ENCODE data around the gene DMD.

Gene DMD

DNA sequence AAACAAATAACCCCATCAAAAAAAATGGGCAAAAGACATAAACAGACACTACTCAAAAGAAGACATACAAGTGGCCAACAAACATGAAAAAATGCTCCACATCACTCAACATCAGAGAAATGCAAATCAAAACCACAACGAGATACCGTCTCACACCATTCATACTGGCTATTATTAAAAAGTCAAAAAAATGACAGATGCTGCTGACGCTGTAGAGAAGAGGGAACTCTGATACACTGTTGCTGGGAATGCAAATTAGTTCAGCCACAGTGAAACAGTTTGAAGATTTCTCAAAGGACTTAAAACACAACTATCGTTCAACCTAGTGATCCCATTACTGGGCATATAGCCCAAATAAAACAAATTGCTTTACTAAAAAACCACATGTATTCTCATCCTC is 1468.3 kb downstream of the DMD start:
- Histone ChIP-seq H2AFZ (ENCODE audit: low read depth, low read length) (no peak overlapping the region), H3K27me3 (ENCODE audit: insufficient read depth, low read length) (no peaks in the 10 kb centered on the region), H3K4me1 (ENCODE audit: insufficient read depth, low read length) (no peaks in the 10 kb centered on the region), H3K9me3 (ENCODE audit: low read length) (no peaks in the 10 kb centered on the region), H3K36me3 (ENCODE audit: insufficient read depth, low read length) (no peaks in the 10 kb centered on the region), H3K4me3 (ENCODE audit: low read length) (no peak overlapping the region)

DNA sequence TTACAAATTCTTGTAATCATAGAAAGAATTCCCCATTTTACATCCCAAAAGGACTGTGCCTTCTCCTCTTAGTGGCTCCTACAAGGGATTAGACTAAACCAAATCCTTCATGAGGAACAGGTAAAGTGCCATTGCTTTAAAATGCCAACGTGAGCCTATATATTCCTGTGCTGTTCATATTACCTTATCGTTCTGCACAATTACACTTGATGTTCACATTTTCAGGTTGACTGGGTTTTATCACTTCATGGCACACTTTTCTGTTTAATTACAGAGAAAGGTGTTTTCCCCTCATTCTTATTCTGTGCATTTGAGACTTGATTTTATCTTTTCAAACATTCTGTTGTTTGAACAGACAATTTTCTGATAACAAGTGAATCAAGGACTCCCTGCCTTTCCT is 1493.9 kb downstream of the DMD start:
- no peaks in the 10 kb centered on the region for H3K9me3 ChIP-seq (ENCODE audit: low read length)
- H3K36me3 ChIP-seq (ENCODE audit: insufficient read depth, low read length) = no peaks in the 10 kb centered on the region
- no peak overlapping the region for H2AFZ ChIP-seq (ENCODE audit: low read depth, low read length)
- H3K4me1 ChIP-seq (ENCODE audit: insufficient read depth, low read length) = peaks cover 10% of the 10 kb centered on the region
- no peaks in the 10 kb centered on the region for H3K27me3 ChIP-seq (ENCODE audit: insufficient read depth, low read length)
- H3K4me3 ChIP-seq (ENCODE audit: low read length) = no peak overlapping the region

DNA sequence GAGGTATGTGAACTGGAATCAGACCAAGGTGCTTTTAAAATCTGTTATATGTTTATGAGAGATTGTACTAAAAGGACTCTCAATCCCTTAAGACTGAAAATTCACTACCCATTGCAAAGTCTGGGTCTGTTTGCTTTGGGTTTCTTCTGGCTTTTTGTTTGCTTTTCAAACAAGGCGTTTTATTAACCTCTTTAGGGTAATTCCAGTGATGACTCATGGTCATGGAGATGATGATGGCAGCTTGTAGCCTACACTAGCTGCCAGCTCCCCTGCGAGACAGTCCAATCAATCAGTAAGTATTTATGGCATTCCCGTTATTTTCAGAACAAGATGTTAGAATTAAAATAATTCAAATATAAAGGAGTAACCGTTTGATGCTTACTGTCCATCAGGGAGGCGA is 1495.7 kb downstream of the DMD start:
- no peaks in the 10 kb centered on the region for H3K9me3 ChIP-seq (ENCODE audit: low read length)
- no peak overlapping the region for H2AFZ ChIP-seq (ENCODE audit: low read depth, low read length)
- no peaks in the 10 kb centered on the region for H3K27me3 ChIP-seq (ENCODE audit: insufficient read depth, low read length)
- H3K4me3 ChIP-seq (ENCODE audit: low read length) = no peak overlapping the region
- no peaks in the 10 kb centered on the region for H3K36me3 ChIP-seq (ENCODE audit: insufficient read depth, low read length)
- H3K4me1 ChIP-seq (ENCODE audit: insufficient read depth, low read length) = peaks cover 10% of the 10 kb centered on the region

DNA sequence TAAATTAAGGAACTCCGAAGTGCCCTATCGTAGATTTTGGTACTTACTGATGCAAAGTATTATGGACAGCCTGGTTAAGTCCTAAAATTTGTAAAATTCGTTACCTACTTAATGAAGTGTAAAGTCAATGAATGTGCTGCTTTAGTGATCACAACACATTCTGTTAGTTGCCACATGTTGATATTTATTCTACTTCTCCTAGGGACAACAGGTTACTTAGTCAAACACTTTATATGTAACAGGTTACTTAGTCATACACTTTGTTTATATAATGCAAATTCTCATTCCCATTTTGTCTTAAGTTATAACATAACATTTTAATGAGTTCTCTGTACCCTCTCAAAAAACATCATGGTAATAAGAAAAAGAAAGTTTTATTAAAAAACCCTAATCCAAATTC is 1496.6 kb downstream of the DMD start:
- Histone ChIP-seq H3K9me3 (ENCODE audit: low read length) (no peaks in the 10 kb centered on the region), H3K36me3 (ENCODE audit: insufficient read depth, low read length) (no peaks in the 10 kb centered on the region), H3K4me3 (ENCODE audit: low read length) (no peak overlapping the region), H3K27me3 (ENCODE audit: insufficient read depth, low read length) (no peaks in the 10 kb centered on the region), H3K4me1 (ENCODE audit: insufficient read depth, low read length) (peaks cover 10% of the 10 kb centered on the region), H2AFZ (ENCODE audit: low read depth, low read length) (no peak overlapping the region)

DNA sequence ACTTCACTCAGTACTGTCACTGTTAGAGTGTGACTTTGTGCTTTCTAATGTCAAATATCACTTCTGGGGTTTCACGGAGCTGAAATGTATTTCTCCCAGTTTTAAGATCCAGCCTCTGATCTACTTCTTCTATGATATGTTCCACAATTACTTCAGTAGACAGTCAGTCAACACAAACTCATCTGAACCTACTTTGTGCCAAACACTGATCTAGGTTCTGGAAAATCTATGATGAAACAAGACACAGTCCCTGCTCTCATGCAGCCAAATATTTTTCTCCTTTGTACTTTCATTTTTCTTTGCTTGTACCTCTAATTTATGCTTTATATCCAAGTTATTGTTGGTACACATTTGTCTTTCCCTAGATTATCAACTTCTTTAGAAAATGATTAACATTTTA is 1498.2 kb downstream of the DMD start:
- Histone ChIP-seq H3K36me3 (ENCODE audit: insufficient read depth, low read length) (no peaks in the 10 kb centered on the region), H3K4me1 (ENCODE audit: insufficient read depth, low read length) (peaks cover 8% of the 10 kb centered on the region), H3K27me3 (ENCODE audit: insufficient read depth, low read length) (no peaks in the 10 kb centered on the region), H2AFZ (ENCODE audit: low read depth, low read length) (no peak overlapping the region), H3K4me3 (ENCODE audit: low read length) (no peak overlapping the region), H3K9me3 (ENCODE audit: low read length) (no peaks in the 10 kb centered on the region)

DNA sequence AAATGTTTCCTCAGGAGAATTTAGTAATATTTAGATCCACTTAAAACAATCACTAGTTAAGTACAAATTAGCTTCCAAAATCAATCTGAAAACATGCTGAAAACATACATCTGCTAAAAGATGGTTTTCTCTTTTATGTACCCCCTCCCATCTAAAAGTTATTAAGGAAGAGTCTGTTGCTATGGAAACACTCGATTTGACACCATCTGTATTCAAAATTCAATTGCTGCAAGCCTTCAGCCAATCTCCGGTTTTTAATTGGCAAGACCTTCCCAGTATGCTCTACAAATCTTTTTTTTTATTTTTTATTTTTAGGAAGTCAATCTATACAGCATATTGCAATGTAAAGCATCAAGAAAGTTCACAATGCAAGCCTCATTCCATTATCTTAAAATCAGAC is 1500.2 kb downstream of the DMD start:
- Histone ChIP-seq H3K9me3 (ENCODE audit: low read length) (no peaks in the 10 kb centered on the region), H3K4me3 (ENCODE audit: low read length) (no peak overlapping the region), H2AFZ (ENCODE audit: low read depth, low read length) (no peak overlapping the region), H3K27me3 (ENCODE audit: insufficient read depth, low read length) (no peaks in the 10 kb centered on the region), H3K36me3 (ENCODE audit: insufficient read depth, low read length) (no peaks in the 10 kb centered on the region), H3K4me1 (ENCODE audit: insufficient read depth, low read length) (no peaks in the 10 kb centered on the region)

DNA sequence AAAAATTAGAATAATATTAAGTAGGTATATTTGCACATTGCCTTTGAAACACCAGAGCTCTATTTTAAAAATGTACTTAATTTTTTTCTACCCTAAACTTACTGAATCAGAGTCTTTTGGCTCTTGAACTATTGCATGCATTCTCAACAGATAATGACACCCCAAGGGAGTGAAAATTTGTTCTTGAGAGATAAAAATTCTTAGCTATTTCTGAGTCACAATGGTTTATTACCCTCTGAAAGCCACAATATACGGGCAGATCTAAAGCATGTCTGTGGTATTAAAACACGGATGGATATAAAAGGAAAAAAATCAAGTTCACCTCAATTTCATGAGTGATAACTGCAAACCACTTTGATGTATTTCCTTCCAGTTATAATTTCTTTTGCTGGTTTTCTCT is 1503.2 kb downstream of the DMD start:
- no peaks in the 10 kb centered on the region for H3K9me3 ChIP-seq (ENCODE audit: low read length)
- no peaks in the 10 kb centered on the region for H3K4me1 ChIP-seq (ENCODE audit: insufficient read depth, low read length)
- H3K36me3 ChIP-seq (ENCODE audit: insufficient read depth, low read length) = no peaks in the 10 kb centered on the region
- H2AFZ ChIP-seq (ENCODE audit: low read depth, low read length) = no peak overlapping the region
- no peaks in the 10 kb centered on the region for H3K27me3 ChIP-seq (ENCODE audit: insufficient read depth, low read length)
- no peak overlapping the region for H3K4me3 ChIP-seq (ENCODE audit: low read length)

DNA sequence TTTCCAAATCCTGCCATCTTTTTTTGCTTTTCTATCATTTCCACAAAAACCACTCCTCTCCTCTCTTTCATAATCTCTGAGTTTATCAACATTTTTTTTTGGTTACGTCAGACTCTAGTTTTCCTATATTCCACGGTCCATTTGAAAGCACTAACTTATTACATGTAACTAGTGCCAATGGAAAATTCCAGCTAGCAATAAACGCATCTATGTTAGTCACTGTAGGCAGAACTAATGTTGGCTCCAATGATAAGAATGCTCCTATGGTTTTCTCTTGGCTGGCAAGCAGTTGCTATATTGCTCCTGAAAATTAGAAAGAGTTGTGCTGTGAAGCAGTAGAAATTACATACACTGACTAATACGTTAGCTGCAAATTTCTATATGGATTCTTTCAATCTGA is 1504.9 kb downstream of the DMD start:
- Histone ChIP-seq H3K4me1 (ENCODE audit: insufficient read depth, low read length) (no peaks in the 10 kb centered on the region), H2AFZ (ENCODE audit: low read depth, low read length) (no peak overlapping the region), H3K27me3 (ENCODE audit: insufficient read depth, low read length) (no peaks in the 10 kb centered on the region), H3K9me3 (ENCODE audit: low read length) (no peaks in the 10 kb centered on the region), H3K36me3 (ENCODE audit: insufficient read depth, low read length) (no peaks in the 10 kb centered on the region), H3K4me3 (ENCODE audit: low read length) (no peak overlapping the region)

DNA sequence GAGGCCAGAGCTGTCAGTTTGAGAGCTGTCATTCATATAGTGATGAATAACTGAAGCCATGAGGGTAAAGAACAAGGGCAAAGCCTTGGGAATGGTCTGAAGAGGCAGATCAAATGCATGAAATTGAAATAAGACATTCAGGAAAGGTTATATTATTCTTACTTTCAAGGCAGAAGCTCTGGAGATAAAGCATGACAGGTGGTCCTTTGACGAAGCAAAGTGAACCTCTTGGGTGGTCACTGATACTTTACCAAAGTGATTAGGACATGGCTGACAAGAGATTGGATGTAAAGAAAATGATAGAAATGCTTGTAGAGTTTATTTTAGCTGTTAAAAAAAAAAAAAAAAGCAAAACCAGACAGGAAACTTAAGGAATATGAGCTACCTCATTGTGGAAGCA is 1505.5 kb downstream of the DMD start:
- H2AFZ ChIP-seq (ENCODE audit: low read depth, low read length) = no peak overlapping the region
- no peaks in the 10 kb centered on the region for H3K9me3 ChIP-seq (ENCODE audit: low read length)
- H3K36me3 ChIP-seq (ENCODE audit: insufficient read depth, low read length) = no peaks in the 10 kb centered on the region
- H3K27me3 ChIP-seq (ENCODE audit: insufficient read depth, low read length) = no peaks in the 10 kb centered on the region
- H3K4me3 ChIP-seq (ENCODE audit: low read length) = no peak overlapping the region
- no peaks in the 10 kb centered on the region for H3K4me1 ChIP-seq (ENCODE audit: insufficient read depth, low read length)

DNA sequence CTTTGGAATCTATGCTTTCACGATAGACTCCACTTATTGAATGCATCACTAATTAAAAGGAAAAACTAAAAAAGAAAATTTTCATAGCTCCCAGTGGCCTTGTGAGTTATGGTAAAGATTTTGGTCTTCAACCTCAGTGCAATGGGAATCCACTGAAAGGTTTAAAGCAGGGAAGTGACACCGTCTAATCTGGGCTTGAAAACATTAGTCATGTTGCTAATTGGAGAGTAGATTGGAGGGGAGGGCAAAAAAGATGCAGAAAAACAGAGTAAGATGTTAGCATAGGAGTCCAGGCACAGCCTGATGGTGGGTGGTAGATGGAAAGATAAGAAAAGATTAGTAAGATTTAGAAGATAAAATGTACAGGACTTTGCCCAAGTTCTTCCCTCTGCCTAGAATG is 1506.4 kb downstream of the DMD start:
- Histone ChIP-seq H2AFZ (ENCODE audit: low read depth, low read length) (no peak overlapping the region), H3K4me1 (ENCODE audit: insufficient read depth, low read length) (no peaks in the 10 kb centered on the region), H3K9me3 (ENCODE audit: low read length) (no peaks in the 10 kb centered on the region)

DNA sequence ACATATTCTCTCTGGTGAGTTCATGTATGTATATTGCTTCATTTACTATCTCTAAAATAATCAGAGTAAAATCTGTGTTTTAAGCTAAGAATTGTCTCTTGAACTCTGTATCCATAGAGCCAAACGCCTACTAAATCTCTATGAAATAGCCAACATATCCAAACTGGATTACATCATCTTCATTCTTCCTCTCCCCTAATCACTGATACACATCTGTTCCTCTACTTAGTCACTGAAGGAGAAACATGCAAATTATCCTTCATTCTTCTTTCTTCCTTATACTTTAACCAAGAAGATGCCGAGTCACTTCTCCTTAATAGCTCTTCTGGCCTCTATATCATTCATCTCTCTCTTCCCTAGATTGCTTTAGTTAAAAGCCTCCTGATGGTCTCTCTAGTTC is 1509.1 kb downstream of the DMD start:
- Histone ChIP-seq H3K27me3 (ENCODE audit: insufficient read depth, low read length) (no peaks in the 10 kb centered on the region), H2AFZ (ENCODE audit: low read depth, low read length) (no peak overlapping the region), H3K9me3 (ENCODE audit: low read length) (no peaks in the 10 kb centered on the region), H3K4me3 (ENCODE audit: low read length) (no peak overlapping the region), H3K36me3 (ENCODE audit: insufficient read depth, low read length) (no peaks in the 10 kb centered on the region), H3K4me1 (ENCODE audit: insufficient read depth, low read length) (no peaks in the 10 kb centered on the region)

More for the DNA sequence above, 1506.4 kb downstream of the DMD start:
- H3K4me3 ChIP-seq (ENCODE audit: low read length) = no peak overlapping the region
- H3K36me3 ChIP-seq (ENCODE audit: insufficient read depth, low read length) = no peaks in the 10 kb centered on the region
- H3K27me3 ChIP-seq (ENCODE audit: insufficient read depth, low read length) = no peaks in the 10 kb centered on the region

DNA sequence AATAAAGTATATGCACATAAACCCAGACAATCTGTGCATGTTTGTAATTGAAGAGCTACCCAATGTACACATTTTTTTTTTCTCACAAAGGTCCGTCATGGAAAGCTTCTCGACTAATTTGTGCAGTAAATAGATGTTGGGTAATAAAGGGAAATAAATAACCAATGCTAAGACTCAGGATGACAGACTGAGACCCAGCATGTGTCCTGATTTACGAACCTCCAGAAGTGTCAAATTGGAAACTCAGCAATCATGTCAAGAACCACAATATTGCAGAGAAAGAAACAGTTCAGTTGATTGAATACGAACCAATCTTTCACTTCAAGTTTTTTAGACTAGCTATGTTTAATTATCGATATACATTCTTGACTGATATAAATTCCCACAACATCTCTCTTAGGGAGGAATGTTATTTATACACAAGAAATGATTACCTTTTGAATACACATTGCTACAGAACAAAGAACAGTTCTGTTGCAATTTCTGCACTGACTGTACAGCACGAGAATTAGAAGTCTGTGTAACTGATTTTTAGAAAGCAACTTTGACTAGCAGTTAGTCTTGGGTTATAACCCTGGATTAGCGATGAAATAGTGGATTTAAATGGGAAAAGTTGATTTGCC is 1513.9 kb downstream of the DMD start:
- Histone ChIP-seq H3K4me1 (ENCODE audit: insufficient read depth, low read length) (no peaks in the 10 kb centered on the region), H3K27me3 (ENCODE audit: insufficient read depth, low read length) (no peaks in the 10 kb centered on the region), H3K36me3 (ENCODE audit: insufficient read depth, low read length) (no peaks in the 10 kb centered on the region), H2AFZ (ENCODE audit: low read depth, low read length) (no peak overlapping the region), H3K9me3 (ENCODE audit: low read length) (peaks cover 3% of the 10 kb centered on the region), H3K4me3 (ENCODE audit: low read length) (no peak overlapping the region)

DNA sequence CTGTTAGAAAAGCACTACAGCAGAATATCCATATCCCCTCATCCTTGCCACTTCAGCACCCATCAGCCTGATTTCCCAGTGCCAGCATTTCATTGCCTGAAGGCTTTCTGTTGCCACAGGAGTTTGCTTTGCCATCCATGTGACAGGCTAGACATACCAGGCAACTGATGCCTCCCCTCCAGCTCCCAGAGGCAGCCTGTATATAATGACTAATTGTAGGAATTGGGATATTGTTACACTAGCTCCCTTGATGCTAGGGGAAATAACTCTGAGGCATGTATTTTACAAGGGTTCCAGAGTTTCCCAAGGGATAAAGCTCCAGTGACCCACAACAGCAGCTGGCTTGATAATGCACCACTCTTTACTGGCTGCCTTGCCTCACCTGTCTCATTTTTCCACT is 1531.5 kb downstream of the DMD start:
- no peaks in the 10 kb centered on the region for H3K36me3 ChIP-seq (ENCODE audit: insufficient read depth, low read length)
- no peaks in the 10 kb centered on the region for H3K9me3 ChIP-seq (ENCODE audit: low read length)
- no peaks in the 10 kb centered on the region for H3K27me3 ChIP-seq (ENCODE audit: insufficient read depth, low read length)
- no peak overlapping the region for H2AFZ ChIP-seq (ENCODE audit: low read depth, low read length)
- H3K4me3 ChIP-seq (ENCODE audit: low read length) = no peak overlapping the region
- H3K4me1 ChIP-seq (ENCODE audit: insufficient read depth, low read length) = peaks cover 2% of the 10 kb centered on the region

DNA sequence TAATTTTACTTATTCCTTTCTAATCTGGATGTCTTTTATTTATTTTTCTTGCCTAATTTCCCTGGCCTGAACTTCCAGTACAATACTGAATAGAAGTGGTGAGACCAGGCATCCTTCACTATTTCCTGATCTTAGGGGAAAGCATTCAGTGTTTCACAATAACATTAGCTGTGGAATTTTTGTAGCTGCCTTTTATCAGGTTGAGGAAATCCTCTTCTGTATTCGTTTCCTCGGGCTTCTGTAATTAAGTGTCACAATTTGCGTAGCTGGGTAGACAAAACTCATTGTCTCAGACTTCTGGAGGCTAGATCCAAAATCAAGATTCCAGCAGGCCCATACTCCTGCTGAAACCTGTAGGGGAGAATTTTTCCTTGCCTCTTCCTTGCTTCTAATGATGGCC is 1541.1 kb downstream of the DMD start:
- H3K4me3 ChIP-seq (ENCODE audit: low read length) = no peak overlapping the region
- H3K27me3 ChIP-seq (ENCODE audit: insufficient read depth, low read length) = no peaks in the 10 kb centered on the region
- peaks cover 6% of the 10 kb centered on the region for H3K4me1 ChIP-seq (ENCODE audit: insufficient read depth, low read length)
- no peaks in the 10 kb centered on the region for H3K36me3 ChIP-seq (ENCODE audit: insufficient read depth, low read length)
- no peak overlapping the region for H2AFZ ChIP-seq (ENCODE audit: low read depth, low read length)
- H3K9me3 ChIP-seq (ENCODE audit: low read length) = no peaks in the 10 kb centered on the region
